Osteoblast (primary cell): ENCODE measurements around the gene KIRREL3. TPM values are rescaled to one million over a fixed set of nuclear protein-coding genes. Genes with fewer than 3 reads are reported as not detected.

ENCODE experiments used
- DNase-seq: peaks from one replicate; pipeline ENCODE4 v3.0.0; 2011; ENCODE audit warnings: low spot score, mixed read lengths; ENCODE audit not compliant: insufficient read length; ENCODE audit errors: missing footprints
- H2AFZ ChIP-seq: 2 replicates; pipeline ENCODE4 v1.6.0; 2011; ENCODE audit warnings: mild to moderate bottlenecking, low read length
- H3K27ac ChIP-seq: 2 replicates; pipeline ENCODE4 v1.5.1; 2011; ENCODE audit warnings: mild to moderate bottlenecking, low read depth, low read length, moderate library complexity
- H3K27me3 ChIP-seq: 2 replicates; pipeline ENCODE4 v1.6.0; 2012; ENCODE audit warnings: mild to moderate bottlenecking, control low read depth, inconsistent platforms, low read length, moderate library complexity; ENCODE audit not compliant: insufficient read depth
- H3K36me3 ChIP-seq: 2 replicates; pipeline ENCODE4 v1.5.1; 2011; ENCODE audit warnings: mild to moderate bottlenecking, low read length, control low read depth, moderate library complexity; ENCODE audit not compliant: insufficient read depth
- H3K4me1 ChIP-seq: 2 replicates; pipeline ENCODE4 v1.5.1; 2011; ENCODE audit warnings: mild to moderate bottlenecking, low read length, control low read depth, moderate library complexity; ENCODE audit not compliant: insufficient read depth
- H3K4me2 ChIP-seq: 2 replicates; pipeline ENCODE4 v1.6.0; 2011; ENCODE audit warnings: mild to moderate bottlenecking, low read length; ENCODE audit not compliant: insufficient read depth
- H3K4me3 ChIP-seq: fragments of 200-600 bp; sonication (generic); 3 replicates; pipeline ENCODE4 v1.5.1; 2012; ENCODE audit warnings: mild to moderate bottlenecking, low read length, inconsistent platforms; ENCODE audit not compliant: insufficient read depth
- H3K79me2 ChIP-seq: 2 replicates; pipeline ENCODE4 v1.6.0; 2012; ENCODE audit warnings: mild to moderate bottlenecking, low read length, control low read depth, inconsistent platforms; ENCODE audit not compliant: insufficient read depth
- H3K9me3 ChIP-seq: 2 replicates; pipeline ENCODE4 v1.5.1; 2011; ENCODE audit warnings: low read depth, low read length, control low read depth
- H4K20me1 ChIP-seq: 2 replicates; pipeline ENCODE4 v1.6.0; 2012; ENCODE audit warnings: mild to moderate bottlenecking, low read length, control low read depth; ENCODE audit not compliant: insufficient read depth
- total RNA-seq: library from RNA; depleted of rRNA; stranded (reverse); fragments of >200 nt; gene quantifications from 2 replicates; pipeline ENCODE4 v1.2.3, GENCODE V29; 2012
- TF ChIP-seq, protein P1 (sequence below): IDR thresholded peaks from 2 replicates; pipeline ENCODE4 v1.5.1; 2011; ENCODE audit warnings: mild to moderate bottlenecking, low read depth, low read length, moderate library complexity; ENCODE audit errors: extremely low read depth

KIRREL3 gene
- total RNA-seq, 1 donor = 3.6 TPM

DNA sequence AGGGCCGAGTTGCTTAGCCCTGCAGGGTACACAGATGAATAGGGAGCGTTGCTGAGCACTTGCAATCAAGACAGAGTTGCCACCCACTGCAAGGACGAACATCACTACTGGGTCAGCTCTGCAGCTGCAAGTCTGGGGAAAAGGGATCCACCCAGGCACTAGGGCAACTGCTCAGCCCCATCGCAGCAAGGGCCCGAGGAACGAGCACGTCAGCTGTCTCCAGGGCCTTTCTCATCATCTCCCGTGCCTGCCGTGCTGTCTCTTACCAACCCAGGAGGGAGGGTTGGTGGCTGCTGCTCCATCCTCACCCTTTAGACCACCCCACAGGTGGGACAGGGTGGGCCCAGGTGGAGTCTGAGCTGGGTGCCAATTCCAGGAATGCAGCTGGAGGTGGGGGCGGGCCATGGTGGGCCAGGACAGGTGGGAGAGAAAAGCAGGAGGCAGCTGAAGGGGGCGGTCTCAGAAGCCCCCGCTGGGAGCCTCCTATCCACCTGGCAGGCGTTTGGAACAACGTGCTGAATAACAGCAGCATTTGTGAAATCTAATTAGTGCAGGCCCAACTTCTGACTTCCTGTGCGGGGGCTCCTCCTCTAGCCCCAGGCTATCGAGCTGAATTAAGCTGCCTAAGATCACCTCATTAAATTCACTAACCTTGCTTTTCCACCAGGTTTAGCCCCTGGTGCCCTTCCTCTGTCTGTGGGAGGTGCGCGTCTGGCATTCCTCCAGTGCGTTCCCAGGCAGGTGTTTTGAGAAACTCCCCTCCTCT is 392.6 kb downstream of the KIRREL3 start:
- TF ChIP-seq, protein P1, sequence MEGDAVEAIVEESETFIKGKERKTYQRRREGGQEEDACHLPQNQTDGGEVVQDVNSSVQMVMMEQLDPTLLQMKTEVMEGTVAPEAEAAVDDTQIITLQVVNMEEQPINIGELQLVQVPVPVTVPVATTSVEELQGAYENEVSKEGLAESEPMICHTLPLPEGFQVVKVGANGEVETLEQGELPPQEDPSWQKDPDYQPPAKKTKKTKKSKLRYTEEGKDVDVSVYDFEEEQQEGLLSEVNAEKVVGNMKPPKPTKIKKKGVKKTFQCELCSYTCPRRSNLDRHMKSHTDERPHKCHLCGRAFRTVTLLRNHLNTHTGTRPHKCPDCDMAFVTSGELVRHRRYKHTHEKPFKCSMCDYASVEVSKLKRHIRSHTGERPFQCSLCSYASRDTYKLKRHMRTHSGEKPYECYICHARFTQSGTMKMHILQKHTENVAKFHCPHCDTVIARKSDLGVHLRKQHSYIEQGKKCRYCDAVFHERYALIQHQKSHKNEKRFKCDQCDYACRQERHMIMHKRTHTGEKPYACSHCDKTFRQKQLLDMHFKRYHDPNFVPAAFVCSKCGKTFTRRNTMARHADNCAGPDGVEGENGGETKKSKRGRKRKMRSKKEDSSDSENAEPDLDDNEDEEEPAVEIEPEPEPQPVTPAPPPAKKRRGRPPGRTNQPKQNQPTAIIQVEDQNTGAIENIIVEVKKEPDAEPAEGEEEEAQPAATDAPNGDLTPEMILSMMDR = no peak
- Histone ChIP-seq H3K4me1 (no peaks in the 10 kb centered on the region), H3K9me3 (no peaks in the 10 kb centered on the region), H3K4me3 (no peak overlapping the region), H3K36me3 (no peaks in the 10 kb centered on the region), H2AFZ (no peak overlapping the region), H3K27ac (no peak overlapping the region), H4K20me1 (no peaks in the 10 kb centered on the region), H3K27me3 (no peaks in the 10 kb centered on the region), H3K4me2 (no peak overlapping the region), H3K79me2 (no peaks in the 10 kb centered on the region)
- no peak for DNase-seq

DNA sequence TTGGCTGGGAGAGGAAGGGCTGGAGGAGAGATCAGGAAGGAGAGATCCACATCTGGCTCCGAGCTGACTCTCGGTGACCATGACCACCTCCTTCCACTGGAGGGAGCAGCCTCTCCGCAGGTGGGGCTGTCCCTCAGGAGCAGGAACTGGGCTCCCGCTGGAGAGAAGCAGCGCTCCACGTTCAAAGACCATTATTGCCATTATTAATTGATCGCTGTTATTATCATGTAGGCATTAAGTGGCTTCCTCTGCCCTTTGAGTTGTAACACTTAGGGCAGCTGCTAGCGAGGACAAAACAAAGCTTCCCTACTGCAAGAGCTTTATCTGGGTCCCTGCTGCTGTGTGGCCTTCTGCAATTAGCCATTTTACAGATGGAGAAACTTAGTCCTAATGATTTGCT is 393.2 kb downstream of the KIRREL3 start:
- Histone ChIP-seq H3K4me3 (no peak overlapping the region), H2AFZ (peak overlapping the region; percentile 81), H3K27ac (no peak overlapping the region), H3K79me2 (no peaks in the 10 kb centered on the region), H3K36me3 (no peaks in the 10 kb centered on the region), H3K9me3 (no peaks in the 10 kb centered on the region), H3K4me2 (peak overlapping the region; percentile 51), H4K20me1 (peaks cover 2% of the 10 kb centered on the region), H3K4me1 (no peaks in the 10 kb centered on the region), H3K27me3 (no peaks in the 10 kb centered on the region)
- DNase-seq = peak; percentile 94
- TF ChIP-seq, protein P1 = peak; percentile 88

DNA sequence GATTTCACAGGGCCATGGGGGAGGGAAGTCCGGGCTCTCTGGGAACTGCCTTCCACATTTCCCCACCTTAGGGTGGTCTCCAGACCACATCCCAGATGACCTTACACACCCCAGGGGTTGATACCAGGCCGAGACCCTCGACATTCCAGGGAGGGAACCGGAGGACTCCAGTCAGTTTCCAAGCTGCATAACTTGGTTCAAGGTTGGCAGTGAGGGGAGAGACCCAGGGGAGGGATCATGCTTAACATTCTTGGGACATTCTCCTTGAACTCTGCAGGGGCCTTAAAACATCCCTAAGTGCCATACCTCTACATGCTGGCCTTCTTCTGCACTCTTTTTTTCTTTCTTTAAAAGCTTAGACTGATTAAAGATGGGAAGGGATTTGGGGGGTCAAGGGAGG is 394.1 kb downstream of the KIRREL3 start:
- no peaks in the 10 kb centered on the region for H3K4me1 ChIP-seq
- no peak overlapping the region for H2AFZ ChIP-seq
- H3K79me2 ChIP-seq = no peaks in the 10 kb centered on the region
- H3K4me3 ChIP-seq = no peak overlapping the region
- TF ChIP-seq, protein P1 = no peak
- H3K4me2 ChIP-seq = no peak overlapping the region
- no peak for DNase-seq
- peaks cover 4% of the 10 kb centered on the region for H4K20me1 ChIP-seq
- H3K27ac ChIP-seq = no peak overlapping the region
- no peaks in the 10 kb centered on the region for H3K36me3 ChIP-seq
- no peaks in the 10 kb centered on the region for H3K27me3 ChIP-seq
- no peaks in the 10 kb centered on the region for H3K9me3 ChIP-seq

- Histone ChIP-seq H3K4me2 (no peak overlapping the region), H3K27me3 (no peaks in the 10 kb centered on the region), H3K79me2 (no peaks in the 10 kb centered on the region), H3K4me1 (no peaks in the 10 kb centered on the region), H3K9me3 (no peaks in the 10 kb centered on the region), H3K4me3 (no peak overlapping the region), H3K27ac (no peak overlapping the region), H3K36me3 (no peaks in the 10 kb centered on the region), H2AFZ (no peak overlapping the region), H4K20me1 (peaks cover 7% of the 10 kb centered on the region)
- TF ChIP-seq, protein P1 = no peak
- DNase-seq = no peak
Observed at GRCh38 chr11:126604461-126604860, 396.1 kb downstream of the KIRREL3 start.
